HFFc6 (cell line): ENCODE measurements around the gene CEP104. TPM values are rescaled to one million over a fixed set of nuclear protein-coding genes. Genes with fewer than 3 reads are reported as not detected.

Source experiments
- DNase-seq: peaks from one replicate; pipeline ENCODE4 v3.0.0-alpha.2; 2018
- H3K27ac Mint-ChIP-seq: 2 replicates; pipeline ENCODE4 v1.8.0; 2020; ENCODE audit warnings: mild to moderate bottlenecking, mixed read lengths
- H3K27me3 Mint-ChIP-seq: 2 replicates; pipeline ENCODE4 v1.8.0; 2021; ENCODE audit warnings: mild to moderate bottlenecking, moderate library complexity, mixed read lengths; ENCODE audit not compliant: insufficient read depth
- H3K36me3 Mint-ChIP-seq: 2 replicates; pipeline ENCODE4 v1.8.0; 2021; ENCODE audit warnings: low read depth, mixed read lengths
- H3K4me1 Mint-ChIP-seq: 2 replicates; pipeline ENCODE4 v1.8.0; 2020; ENCODE audit warnings: low read depth, mixed read lengths
- H3K4me3 Mint-ChIP-seq: 2 replicates; pipeline ENCODE4 v1.8.0; 2020; ENCODE audit warnings: mild to moderate bottlenecking, moderate library complexity, mixed read lengths
- H3K9me3 Mint-ChIP-seq: 2 replicates; pipeline ENCODE4 v1.8.0; 2020; ENCODE audit warnings: mild to moderate bottlenecking, mixed read lengths
- CTCF ChIP-seq: fragments of 200-600 bp; sonication (generic); IDR thresholded peaks from 2 replicates; pipeline ENCODE4 v1.5.0; 2021; ENCODE audit warnings: antibody characterized with exemption, mild to moderate bottlenecking
- total RNA-seq, 6 experiments: library from RNA; stranded (reverse); fragmentation: NEBNext Ultra II Directional; extraction: Animal tissue kit (Norgen Biotek cat#: 25700); gene quantifications; 2 replicates in 1 of 6; 3 replicates in 5 of 6; pipeline ENCODE4 v1.2.3, GENCODE V29; 2021

CEP104 gene
- total RNA-seq, 6 experiments from 2014 or later: 43.2 to 63.4 (median 52.9) TPM

- H3K36me3 Mint-ChIP-seq: no peaks in the 10 kb centered on the region
- no peak overlapping the region for H3K27ac Mint-ChIP-seq
- peaks cover 4% of the 10 kb centered on the region; the same call in 1 of the 2 replicates for H3K4me1 Mint-ChIP-seq
- no peak for DNase-seq
- H3K4me3 Mint-ChIP-seq: no peak overlapping the region
- TF ChIP-seq CTCF: no peak
- no peaks in the 10 kb centered on the region for H3K9me3 Mint-ChIP-seq
- peaks cover 32% of the 10 kb centered on the region for H3K27me3 Mint-ChIP-seq
Observed at GRCh38 chr1:3770047-3770765, 86.8 kb downstream of the CEP104 start.

- H3K4me3 Mint-ChIP-seq: no peak overlapping the region
Observed at GRCh38 chr1:3768811-3769390, 88.1 kb downstream of the CEP104 start.

GRCh38 chr1:3767328-3767925, 89.6 kb downstream of the CEP104 start:
- no peak for DNase-seq
- TF ChIP-seq CTCF: no peak
- H3K36me3 Mint-ChIP-seq: no peaks in the 10 kb centered on the region
- H3K4me1 Mint-ChIP-seq: no peaks in the 10 kb centered on the region
- H3K9me3 Mint-ChIP-seq: no peaks in the 10 kb centered on the region
- no peak overlapping the region for H3K27ac Mint-ChIP-seq
- no peak overlapping the region for H3K4me3 Mint-ChIP-seq
- peaks cover 43% of the 10 kb centered on the region for H3K27me3 Mint-ChIP-seq

More at GRCh38 chr1:3768811-3769390, 88.1 kb downstream of the CEP104 start:
- no peaks in the 10 kb centered on the region for H3K9me3 Mint-ChIP-seq
- no peaks in the 10 kb centered on the region for H3K36me3 Mint-ChIP-seq
- TF ChIP-seq CTCF: no peak
- H3K27me3 Mint-ChIP-seq: peaks cover 39% of the 10 kb centered on the region
- no peak for DNase-seq
- H3K4me1 Mint-ChIP-seq: no peaks in the 10 kb centered on the region
- no peak overlapping the region for H3K27ac Mint-ChIP-seq

- Mint-ChIP-seq H3K36me3 (peaks cover 9% of the 10 kb centered on the region; the same call in 1 of the 2 replicates), H3K27me3 (peaks cover 27% of the 10 kb centered on the region), H3K9me3 (peaks cover 7% of the 10 kb centered on the region), H3K4me1 (no peaks in the 10 kb centered on the region; the same call in 1 of the 2 replicates), H3K4me3 (no peak overlapping the region), H3K27ac (no peak overlapping the region)
- no peak for DNase-seq
- no peak for TF ChIP-seq CTCF
Observed at GRCh38 chr1:3763351-3764125, 93.5 kb downstream of the CEP104 start.

GRCh38 chr1:3762873-3763228, 94.2 kb downstream of the CEP104 start:
- no peak overlapping the region for H3K4me3 Mint-ChIP-seq
- peaks cover 7% of the 10 kb centered on the region for H3K9me3 Mint-ChIP-seq
- H3K4me1 Mint-ChIP-seq: no peaks in the 10 kb centered on the region; the same call in 1 of the 2 replicates
- TF ChIP-seq CTCF: no peak
- peaks cover 9% of the 10 kb centered on the region; the same call in 1 of the 2 replicates for H3K36me3 Mint-ChIP-seq
- H3K27me3 Mint-ChIP-seq: peaks cover 28% of the 10 kb centered on the region
- no peak for DNase-seq
- no peak overlapping the region for H3K27ac Mint-ChIP-seq
